IPS-11a (cell line): Measurements from ENCODE around the gene RAI14.
"Not testable (repeated sequence)": the region's sequence is repeated elsewhere in the genome, so short reads cannot be mapped to it uniquely, and the experiment has no call there.

Source experiments
- H3K4me3 ChIP-seq: one replicate; pipeline ENCODE4 v1.5.1; 2013; ENCODE audit warnings: low read depth, low read length, control low read depth

Gene RAI14

GRCh38 chr5:34697308-34698108 lies 41.4 kb downstream of the RAI14 start:
- H3K4me3 ChIP-seq = no peak overlapping the region

DNA sequence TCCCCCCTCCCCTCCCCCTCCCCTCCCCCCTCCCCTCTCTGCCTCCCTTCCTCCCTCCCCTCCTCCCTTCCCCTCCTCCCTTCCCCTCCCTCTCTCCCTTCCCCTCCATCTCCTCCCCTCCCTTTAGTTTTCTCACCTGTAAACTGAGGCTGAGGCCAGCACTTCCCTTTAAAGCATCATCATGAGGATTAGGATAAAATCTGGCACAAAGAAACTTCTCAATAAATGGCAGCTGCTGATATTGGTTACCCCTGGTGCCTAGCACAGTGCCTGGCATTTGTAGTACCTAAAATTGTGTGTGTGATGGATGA lies 41.9 kb downstream of the RAI14 start:
- H3K4me3 ChIP-seq = no peak overlapping the region

- no peak overlapping the region for H3K4me3 ChIP-seq
Observed at GRCh38 chr5:34698754-34699153, 42.6 kb downstream of the RAI14 start.

GRCh38 chr5:34699155-34700077 lies 43.3 kb downstream of the RAI14 start:
- H3K4me3 ChIP-seq = no peak overlapping the region

GRCh38 chr5:34700078-34700452 lies 43.9 kb downstream of the RAI14 start:
- no peak overlapping the region for H3K4me3 ChIP-seq

GRCh38 chr5:34701442-34701841 lies 45.3 kb downstream of the RAI14 start:
- not testable (repeated sequence) for H3K4me3 ChIP-seq

GRCh38 chr5:34703767-34704713 lies 47.9 kb downstream of the RAI14 start:
- H3K4me3 ChIP-seq = no peak overlapping the region

DNA sequence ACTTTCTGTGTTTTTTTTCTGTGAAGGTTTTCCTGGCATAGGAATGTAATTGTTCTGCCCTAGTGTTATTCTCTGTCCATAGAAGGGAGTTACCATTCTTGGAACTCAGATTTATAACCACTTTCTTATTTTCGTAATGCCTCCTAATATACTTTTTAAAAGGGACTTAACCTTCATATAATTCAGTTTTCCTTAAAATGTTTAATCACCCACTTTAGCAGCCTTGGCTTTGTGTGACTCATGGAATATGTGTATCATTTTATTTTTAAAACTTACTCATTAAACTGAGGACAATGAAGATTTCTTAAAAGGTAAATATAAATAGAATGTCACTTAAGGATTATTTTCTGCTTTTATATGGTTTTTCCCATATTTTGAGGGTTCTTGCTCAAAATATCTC lies 50.0 kb downstream of the RAI14 start:
- no peak overlapping the region for H3K4me3 ChIP-seq

DNA sequence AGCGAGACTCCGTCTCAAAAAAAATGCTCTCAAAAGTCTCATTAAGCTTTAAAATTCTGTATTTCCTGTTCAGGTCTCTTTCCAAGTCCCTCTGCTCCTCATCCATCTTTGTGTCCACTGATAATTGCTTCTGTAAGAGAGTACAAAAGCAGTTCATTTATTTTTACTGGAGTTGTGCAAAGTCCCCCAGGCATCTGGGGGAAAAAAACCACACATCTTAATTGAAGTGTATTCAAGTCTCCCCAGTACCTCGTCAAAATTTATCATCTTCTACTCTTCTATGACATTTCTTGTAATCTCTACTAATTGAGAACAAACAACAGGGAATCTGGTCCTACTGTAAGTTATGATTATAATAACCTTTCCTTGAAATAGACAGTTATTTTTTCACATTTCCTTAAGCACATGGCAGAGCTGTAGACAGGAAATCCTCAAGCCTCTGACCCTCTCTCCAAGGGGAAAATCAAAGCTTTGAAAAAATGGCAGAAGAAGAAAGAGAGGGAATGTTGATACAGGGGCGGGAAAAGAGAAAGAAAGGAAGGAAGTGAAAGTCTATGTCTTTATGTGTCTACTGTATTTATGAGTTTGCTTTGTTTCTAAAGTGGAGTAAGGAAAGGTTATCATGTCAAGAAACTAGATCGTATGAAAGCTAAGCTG lies 51.5 kb downstream of the RAI14 start:
- no peak overlapping the region for H3K4me3 ChIP-seq

DNA sequence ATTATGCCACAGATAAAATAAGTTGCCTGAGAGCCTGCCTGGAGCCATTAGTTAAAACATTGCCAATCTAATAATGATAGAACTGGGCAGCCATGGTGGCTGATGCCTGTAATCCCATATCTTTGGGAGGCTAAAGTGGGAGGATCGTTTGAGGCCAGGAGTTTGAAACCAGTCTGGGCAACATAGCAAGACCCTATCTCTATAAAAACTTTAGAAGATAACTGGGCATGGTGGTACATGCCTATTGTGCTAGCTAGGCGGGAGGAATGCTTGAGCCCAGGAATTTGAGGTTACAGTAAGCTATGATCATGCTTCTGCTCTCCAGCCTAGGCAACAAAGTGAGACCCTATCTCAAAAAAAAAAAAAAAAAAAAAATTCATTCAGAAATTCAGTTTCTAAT lies 52.6 kb downstream of the RAI14 start:
- H3K4me3 ChIP-seq = no peak overlapping the region

DNA sequence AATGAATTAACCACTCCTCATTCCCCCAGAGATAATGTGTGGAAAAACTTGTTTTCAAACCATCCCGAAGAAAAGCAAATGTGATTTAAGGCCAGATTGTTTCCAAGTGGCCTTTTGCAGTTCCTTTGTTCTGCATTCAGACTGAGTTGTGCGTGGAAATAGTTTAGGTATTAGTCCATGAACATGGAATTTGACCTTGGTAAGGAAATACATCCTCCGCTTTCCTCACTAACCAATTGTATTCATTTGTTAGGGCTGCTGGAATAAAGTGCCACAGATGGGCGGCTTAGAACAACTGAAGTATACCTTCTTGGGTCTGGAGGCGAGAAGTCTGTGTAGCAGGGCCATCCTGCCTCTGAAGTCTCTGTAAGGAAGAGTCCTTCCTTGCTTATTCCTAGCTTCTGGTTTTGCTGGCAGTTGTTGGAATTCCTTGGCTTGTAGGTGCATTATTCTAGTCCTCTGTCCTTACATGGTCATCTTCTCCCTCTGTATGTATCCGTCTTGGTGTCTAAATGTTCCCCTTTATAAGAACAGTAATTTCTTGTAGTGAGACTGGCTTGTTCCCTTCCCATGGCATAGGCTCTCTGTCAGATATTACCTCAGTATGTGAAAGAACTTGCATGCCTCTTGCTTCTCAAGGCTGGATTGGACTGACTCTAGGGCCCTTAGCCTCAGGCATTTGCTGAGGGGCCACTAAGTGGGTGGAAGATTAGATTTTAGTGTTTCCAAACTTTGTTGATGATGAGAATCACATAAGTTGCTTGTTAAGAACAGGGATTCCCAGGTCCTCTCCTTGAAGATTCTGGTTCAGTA lies 53.9 kb downstream of the RAI14 start:
- H3K4me3 ChIP-seq = no peak overlapping the region

- no peak overlapping the region for H3K4me3 ChIP-seq
Observed at GRCh38 chr5:34712565-34712964, 56.4 kb downstream of the RAI14 start.

DNA sequence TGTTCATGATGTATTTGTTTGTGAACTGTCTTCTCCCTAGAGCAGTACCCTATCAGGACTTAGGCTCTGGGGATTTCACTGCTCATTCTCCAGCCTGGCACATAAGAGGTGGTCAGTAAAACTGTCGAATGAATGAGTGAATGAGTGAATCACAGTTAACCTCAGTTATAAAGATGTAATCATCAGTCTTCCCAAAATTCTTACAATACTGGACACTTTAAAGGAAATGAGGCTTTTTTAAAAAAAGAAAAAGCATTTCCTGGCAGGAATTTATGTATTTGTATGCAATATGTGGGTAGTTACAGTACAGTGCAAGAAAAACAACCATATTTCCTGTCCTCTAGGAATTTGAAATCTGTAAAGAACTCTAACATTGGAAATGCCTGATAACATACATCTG lies 59.6 kb downstream of the RAI14 start:
- no peak overlapping the region for H3K4me3 ChIP-seq

- no peak overlapping the region for H3K4me3 ChIP-seq
Observed at GRCh38 chr5:34716986-34717385, 60.9 kb downstream of the RAI14 start.

DNA sequence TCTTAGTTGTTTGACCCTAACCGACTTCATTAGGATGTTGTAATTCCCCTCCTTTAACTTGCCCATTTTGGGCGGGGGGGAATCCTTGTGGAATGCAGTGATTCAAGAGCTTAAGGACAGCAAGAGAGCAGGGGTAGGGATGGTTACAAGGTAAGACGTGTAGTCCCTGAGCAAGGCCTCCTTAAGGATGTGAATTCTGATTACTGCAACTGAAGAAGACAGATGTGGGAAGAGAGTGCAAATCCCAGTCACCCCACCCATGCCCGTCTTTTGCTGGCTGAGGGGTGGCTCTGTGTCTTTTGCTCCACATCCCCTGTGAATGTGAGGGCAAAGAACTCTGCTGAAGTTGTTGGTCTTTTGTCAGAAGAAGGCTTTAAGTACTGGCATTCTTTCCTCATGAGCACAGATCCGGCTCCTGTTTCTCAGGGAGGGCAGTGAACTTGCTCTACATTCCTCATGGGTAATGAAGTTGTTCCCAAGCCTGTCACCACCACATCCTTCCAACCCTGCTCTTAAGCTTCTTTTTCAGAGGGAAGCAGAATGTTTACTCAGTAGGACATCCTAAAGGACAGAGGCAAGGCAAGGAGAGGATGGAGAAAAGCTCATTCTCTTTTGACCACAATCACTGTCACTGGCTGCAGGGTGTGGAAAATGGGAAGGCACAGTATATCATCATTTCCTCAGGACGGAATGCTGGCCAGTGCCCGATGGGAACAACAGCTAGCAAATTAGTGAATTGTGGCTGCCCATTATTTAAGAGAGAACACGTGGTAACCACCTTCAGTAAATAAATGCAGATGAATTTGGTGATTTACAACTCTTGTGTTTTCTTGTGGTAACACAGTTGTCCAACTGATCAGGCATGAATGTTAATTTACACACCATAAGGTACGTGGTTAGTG lies 61.5 kb downstream of the RAI14 start:
- H3K4me3 ChIP-seq = no peak overlapping the region

- no peak overlapping the region for H3K4me3 ChIP-seq
Observed at GRCh38 chr5:34718516-34718915, 62.4 kb downstream of the RAI14 start.

- H3K4me3 ChIP-seq = no peak overlapping the region
Observed at GRCh38 chr5:34719029-34719428, 62.9 kb downstream of the RAI14 start.

DNA sequence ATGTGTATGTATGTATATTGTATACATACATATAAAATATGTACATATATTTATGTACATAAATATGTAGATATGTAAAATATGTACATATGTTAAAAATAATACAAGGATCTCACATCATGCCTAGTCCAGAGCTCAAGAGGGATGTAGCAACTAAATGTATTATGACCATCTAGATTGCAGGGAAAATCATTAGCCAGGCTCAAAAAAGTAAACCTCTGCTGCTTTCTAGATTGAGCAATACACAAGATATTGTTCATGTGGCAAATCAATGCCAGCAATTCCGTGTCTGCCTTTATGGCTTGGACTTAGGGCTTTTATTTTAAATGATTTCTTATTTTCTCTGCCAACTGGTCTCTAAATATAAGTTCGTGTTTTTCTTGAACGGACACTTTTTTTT lies 65.2 kb downstream of the RAI14 start:
- no peak overlapping the region for H3K4me3 ChIP-seq

- no peak overlapping the region for H3K4me3 ChIP-seq
Observed at GRCh38 chr5:34722183-34722582, 66.1 kb downstream of the RAI14 start.
